IPS-20b (cell line): Measurements from ENCODE around the gene OSTF1.

Source experiments
- H3K27ac ChIP-seq: one replicate; pipeline ENCODE4 v1.5.1; 2013; ENCODE audit warnings: low read length
- H3K27me3 ChIP-seq: 2 replicates; pipeline ENCODE4 v1.6.1; 2013; ENCODE audit warnings: mild to moderate bottlenecking, low read length, inconsistent platforms; ENCODE audit not compliant: insufficient read depth
- H3K36me3 ChIP-seq: 2 replicates; pipeline ENCODE4 v1.6.1; 2013; ENCODE audit warnings: low read depth, mild to moderate bottlenecking, inconsistent platforms, low read length, moderate library complexity; ENCODE audit not compliant: insufficient read depth
- H3K4me1 ChIP-seq: 2 replicates; pipeline ENCODE4 v1.6.1; 2013; ENCODE audit warnings: mild to moderate bottlenecking, control low read depth, inconsistent platforms, low read length, moderate library complexity; ENCODE audit not compliant: insufficient read depth
- H3K4me3 ChIP-seq: 2 replicates; pipeline ENCODE4 v1.5.1; 2013; ENCODE audit warnings: mild to moderate bottlenecking, low read length, inconsistent platforms
- H3K9ac ChIP-seq: 2 replicates; pipeline ENCODE4 v1.6.1; 2013; ENCODE audit warnings: low read depth, mild to moderate bottlenecking, inconsistent platforms, low read length, moderate library complexity
- H3K9me3 ChIP-seq: 2 replicates; pipeline ENCODE4 v1.6.1; 2013; ENCODE audit warnings: mild to moderate bottlenecking, low read depth, low read length, inconsistent platforms; ENCODE audit not compliant: insufficient read depth

OSTF1 gene

DNA sequence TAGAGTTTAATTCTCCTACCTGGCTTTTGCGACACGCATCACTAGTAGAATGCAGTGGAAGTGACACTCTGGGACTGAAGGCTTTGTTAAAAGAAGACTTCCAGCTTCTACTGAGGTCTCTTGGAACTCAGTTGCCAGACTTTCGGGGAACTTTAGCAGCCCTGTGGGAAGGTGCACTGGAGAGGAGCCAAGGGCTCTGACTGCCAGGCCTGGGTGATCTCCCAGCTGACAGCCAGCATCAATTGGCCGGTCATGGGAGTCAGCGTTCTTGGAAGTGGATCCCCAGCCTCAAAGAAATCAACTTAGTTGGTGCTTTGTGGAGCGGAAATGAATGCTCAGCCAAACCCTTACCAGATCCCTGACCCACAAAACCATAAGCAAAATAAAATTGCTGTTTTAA, 87.1 kb downstream of the OSTF1 start:
- Histone ChIP-seq H3K27me3 (no peaks in the 10 kb centered on the region), H3K4me3 (no peak overlapping the region), H3K4me1 (no peaks in the 10 kb centered on the region), H3K9ac (no peak overlapping the region), H3K27ac (no peak overlapping the region), H3K9me3 (no peaks in the 10 kb centered on the region), H3K36me3 (no peaks in the 10 kb centered on the region)

GRCh38 chr9:75176037-75176436, 87.7 kb downstream of the OSTF1 start:
- H3K27me3 ChIP-seq: no peaks in the 10 kb centered on the region
- no peak overlapping the region for H3K4me3 ChIP-seq
- no peaks in the 10 kb centered on the region for H3K36me3 ChIP-seq
- H3K9ac ChIP-seq: no peak overlapping the region
- no peaks in the 10 kb centered on the region for H3K4me1 ChIP-seq
- H3K27ac ChIP-seq: no peak overlapping the region
- no peaks in the 10 kb centered on the region for H3K9me3 ChIP-seq

DNA sequence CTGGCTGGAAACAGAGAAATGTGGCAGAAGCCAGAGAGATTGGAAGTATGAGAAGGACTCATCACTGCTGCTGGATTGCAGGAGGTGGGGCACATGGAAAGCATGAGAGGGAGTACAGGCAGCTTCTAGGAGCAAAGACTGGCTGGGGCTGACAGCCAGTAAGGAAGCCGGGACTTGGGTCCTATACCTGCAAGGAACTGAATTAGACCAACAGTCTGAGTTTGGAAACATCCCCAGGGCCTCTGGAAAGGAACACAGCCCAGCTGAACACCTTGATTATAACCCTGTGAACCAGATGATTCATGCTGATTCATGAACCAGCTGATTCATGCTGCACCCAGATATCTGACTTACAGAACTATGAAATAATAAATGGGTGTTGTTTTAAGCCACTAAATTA, 93.4 kb downstream of the OSTF1 start:
- Histone ChIP-seq H3K9me3 (no peaks in the 10 kb centered on the region), H3K36me3 (no peaks in the 10 kb centered on the region)

DNA sequence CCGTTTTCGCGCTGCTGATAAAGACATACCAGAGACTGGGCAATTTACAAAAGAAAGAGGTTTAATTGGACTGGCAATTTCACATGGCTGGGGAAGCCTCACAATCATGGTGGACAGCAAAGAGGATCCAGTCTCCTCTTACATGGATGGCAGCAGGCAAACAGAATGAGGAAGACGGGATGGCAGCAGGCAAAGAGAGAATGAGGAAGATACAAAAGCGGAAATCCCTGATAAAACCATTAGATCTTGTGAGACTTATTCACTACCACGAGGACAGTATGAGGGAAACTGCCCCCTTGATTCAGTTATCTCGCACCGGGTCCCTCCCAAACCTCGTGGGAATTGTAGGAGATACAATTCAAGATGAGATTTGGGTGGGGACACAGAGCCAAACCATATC, 95.0 kb downstream of the OSTF1 start:
- Histone ChIP-seq H3K27me3 (no peaks in the 10 kb centered on the region), H3K9ac (no peak overlapping the region), H3K36me3 (no peaks in the 10 kb centered on the region), H3K4me3 (no peak overlapping the region), H3K4me1 (no peaks in the 10 kb centered on the region), H3K9me3 (no peaks in the 10 kb centered on the region), H3K27ac (no peak overlapping the region)

More for the DNA sequence above, 93.4 kb downstream of the OSTF1 start:
- Histone ChIP-seq H3K4me1 (no peaks in the 10 kb centered on the region), H3K27me3 (no peaks in the 10 kb centered on the region), H3K4me3 (no peak overlapping the region), H3K9ac (no peak overlapping the region), H3K27ac (no peak overlapping the region)

DNA sequence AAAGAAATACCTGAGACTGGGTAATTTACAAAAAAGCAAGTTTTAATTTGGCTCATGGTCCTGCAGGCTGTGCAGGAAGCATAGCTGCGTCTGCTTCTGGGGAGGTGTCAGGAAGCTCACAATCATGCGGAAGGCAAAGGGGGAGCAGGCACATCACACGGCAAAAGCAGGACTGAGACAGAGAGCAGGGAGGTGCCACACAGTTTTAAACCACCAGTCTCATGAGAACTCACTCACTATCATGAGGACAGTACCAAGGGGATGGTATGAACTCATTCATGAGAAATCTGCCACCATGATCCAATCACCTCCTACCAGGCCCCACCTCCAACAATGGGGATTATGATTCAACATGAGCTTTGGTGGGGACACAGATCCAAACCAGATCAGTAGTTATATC, 96.2 kb downstream of the OSTF1 start:
- no peak overlapping the region for H3K4me3 ChIP-seq
- H3K27me3 ChIP-seq: no peaks in the 10 kb centered on the region
- no peak overlapping the region for H3K27ac ChIP-seq
- no peaks in the 10 kb centered on the region for H3K4me1 ChIP-seq
- H3K9me3 ChIP-seq: no peaks in the 10 kb centered on the region
- no peaks in the 10 kb centered on the region for H3K36me3 ChIP-seq
- no peak overlapping the region for H3K9ac ChIP-seq

DNA sequence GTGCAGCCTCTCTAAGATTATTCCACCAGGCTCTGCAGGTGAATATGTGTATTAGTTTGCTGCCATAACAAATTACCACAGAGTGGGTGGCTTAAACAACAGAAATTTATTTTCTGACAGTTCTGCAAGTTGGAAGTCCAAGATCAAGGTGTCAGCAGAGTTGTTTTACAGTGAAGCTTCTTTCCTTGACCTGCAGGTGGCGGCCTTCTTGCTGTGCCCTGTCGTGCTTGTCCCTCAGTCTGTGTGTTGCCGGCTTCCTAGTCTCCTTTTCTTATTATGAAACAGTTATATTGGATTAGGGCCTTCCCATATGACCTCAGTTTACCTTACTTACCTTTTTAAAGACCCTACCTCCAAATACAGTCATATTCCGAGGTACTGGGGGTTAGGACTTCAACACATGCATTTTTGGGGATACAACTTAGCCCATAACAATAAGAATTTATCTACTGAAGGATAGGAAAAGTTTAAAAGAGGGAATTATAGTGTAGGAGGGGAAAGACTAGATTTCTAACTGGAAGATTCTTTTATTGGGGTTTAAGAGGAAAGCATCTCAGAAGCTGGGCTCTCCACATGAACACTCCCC, 97.4 kb downstream of the OSTF1 start:
- H3K27me3 ChIP-seq: no peaks in the 10 kb centered on the region
- no peak overlapping the region for H3K27ac ChIP-seq
- no peak overlapping the region for H3K4me3 ChIP-seq
- H3K9ac ChIP-seq: no peak overlapping the region
- no peaks in the 10 kb centered on the region for H3K36me3 ChIP-seq
- no peaks in the 10 kb centered on the region for H3K9me3 ChIP-seq
- H3K4me1 ChIP-seq: no peaks in the 10 kb centered on the region

DNA sequence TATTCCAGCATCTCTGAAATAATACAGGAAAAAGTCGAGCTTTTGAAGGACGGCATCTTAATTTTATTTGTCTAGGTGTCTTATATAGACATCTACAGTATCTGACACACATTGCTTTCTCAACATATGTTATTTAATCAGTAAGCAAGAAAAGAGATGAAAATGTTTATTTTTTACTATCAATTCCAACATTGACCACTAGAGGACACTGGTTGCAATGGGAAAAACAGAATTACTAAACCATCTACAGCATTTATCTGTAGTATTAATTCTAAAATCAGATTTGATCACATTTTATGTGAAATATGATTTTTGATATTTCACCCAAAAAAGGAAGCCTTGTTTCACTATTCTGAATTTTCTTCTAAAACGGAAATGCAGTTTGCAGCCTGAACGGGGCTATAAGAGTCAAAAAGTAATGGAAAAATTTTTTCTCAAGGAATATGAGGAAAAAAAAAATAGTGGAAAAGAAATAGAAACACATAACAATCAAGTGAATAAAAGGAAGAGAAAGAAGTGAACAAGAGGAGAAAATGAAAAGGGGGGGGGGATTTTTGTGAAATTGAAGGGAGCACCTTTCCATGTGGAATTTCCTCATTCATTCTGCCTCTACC, 98.6 kb downstream of the OSTF1 start:
- Histone ChIP-seq H3K9me3 (no peaks in the 10 kb centered on the region), H3K27me3 (no peaks in the 10 kb centered on the region), H3K4me3 (no peak overlapping the region), H3K4me1 (no peaks in the 10 kb centered on the region), H3K36me3 (no peaks in the 10 kb centered on the region), H3K27ac (no peak overlapping the region), H3K9ac (no peak overlapping the region)

DNA sequence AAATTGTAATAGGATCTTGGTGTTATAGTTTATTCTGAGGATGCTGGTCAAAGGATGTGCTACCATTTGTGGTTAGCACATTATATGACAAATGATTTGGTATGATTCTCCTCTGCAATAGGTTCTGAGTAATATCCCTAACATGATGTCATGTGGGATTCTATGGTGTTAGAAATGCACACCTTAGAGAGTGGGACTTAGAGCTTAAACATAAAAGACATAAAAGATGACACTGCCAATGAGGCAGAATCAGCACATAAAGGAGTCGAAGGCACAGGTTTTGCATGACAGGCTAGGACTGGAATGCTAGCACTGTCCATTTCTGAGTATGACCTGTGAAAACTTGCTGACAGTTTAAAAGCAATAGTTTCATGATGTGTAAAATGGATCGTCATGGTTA, 100.4 kb downstream of the OSTF1 start:
- no peak overlapping the region for H3K27ac ChIP-seq

GRCh38 chr9:75190762-75191161, 102.4 kb downstream of the OSTF1 start:
- Histone ChIP-seq H3K9me3 (no peaks in the 10 kb centered on the region), H3K36me3 (no peaks in the 10 kb centered on the region), H3K4me1 (no peaks in the 10 kb centered on the region), H3K27me3 (no peaks in the 10 kb centered on the region), H3K9ac (no peak overlapping the region), H3K27ac (no peak overlapping the region), H3K4me3 (no peak overlapping the region)

More for the DNA sequence above, 100.4 kb downstream of the OSTF1 start:
- Histone ChIP-seq H3K4me3 (no peak overlapping the region), H3K27me3 (no peaks in the 10 kb centered on the region), H3K9ac (no peak overlapping the region), H3K4me1 (no peaks in the 10 kb centered on the region), H3K9me3 (no peaks in the 10 kb centered on the region), H3K36me3 (no peaks in the 10 kb centered on the region)
